HG03139 (cell line): ENCODE data around the gene GSTA5.
"Not testable (repeated sequence)": the region's sequence is repeated elsewhere in the genome, so short reads cannot be mapped to it uniquely, and the experiment has no call there.

Experiments used
- ATAC-seq: cut with Tn5 transposase; IDR thresholded peaks from one replicate; pipeline ENCODE4 v1.9.1; 2021; ENCODE audit not compliant: unreplicated experiment

Gene GSTA5

DNA sequence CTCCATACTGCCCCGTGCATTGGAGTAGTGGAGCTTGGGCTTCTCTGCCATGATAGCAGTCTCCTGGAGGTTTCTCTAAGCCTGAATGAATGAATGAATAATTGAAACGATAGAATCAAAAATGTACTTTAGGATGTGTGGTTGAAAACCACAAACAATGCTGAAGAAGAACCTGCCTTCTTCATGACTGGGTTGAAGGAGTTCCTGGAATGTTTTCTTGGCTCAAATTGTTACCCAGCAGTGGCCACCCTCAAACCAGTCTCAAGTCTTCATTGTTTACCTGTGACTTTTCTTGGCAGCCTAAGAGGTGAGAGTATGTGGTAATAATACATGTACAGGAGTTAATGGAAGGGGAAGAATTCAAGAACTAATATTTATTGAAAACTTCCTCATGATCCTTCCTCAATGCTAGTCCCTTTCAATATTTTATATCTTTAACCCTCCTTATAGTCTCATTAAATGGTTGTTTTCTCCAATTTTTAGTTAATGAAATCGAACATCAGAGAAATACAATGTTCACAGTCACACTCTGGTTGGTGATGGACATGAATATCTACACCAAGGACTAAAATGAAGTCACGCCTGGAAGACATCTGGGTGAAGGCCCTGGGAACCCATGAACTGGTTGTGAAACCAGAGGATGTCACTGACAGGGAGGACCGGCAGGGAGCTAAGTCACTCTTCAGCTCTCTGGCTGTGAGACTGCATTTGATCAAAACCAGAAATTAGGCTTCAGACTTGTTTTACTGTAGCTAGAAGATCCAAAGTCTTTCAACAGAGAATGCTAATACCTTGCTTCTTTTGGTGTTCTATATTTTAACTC, at the start of gene GSTA5:
Gene GSTA5, minus strand, starts transcription at position 51 of the 823 bp plus-strand sequence.
- no peak for ATAC-seq

DNA sequence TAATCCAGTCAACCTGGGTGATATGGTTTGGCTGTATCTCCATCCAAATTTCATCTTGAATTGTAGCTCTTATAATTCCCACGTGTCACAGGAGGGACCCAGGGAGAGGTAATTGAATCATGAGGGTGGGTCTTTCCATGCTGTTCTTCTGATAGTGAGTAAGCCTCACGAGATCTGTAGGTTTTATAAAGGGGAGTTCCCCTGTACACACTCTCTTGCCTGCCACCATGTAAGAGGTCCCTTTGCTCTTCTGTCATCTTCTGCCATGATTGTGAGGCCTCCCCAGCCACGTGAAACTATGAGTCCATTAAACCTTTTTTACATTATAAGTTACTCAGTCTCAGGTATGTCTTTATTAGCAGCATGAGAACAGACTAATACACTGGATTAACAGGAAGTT, 49.4 kb upstream of the GSTA5 start:
- ATAC-seq = no peak

DNA sequence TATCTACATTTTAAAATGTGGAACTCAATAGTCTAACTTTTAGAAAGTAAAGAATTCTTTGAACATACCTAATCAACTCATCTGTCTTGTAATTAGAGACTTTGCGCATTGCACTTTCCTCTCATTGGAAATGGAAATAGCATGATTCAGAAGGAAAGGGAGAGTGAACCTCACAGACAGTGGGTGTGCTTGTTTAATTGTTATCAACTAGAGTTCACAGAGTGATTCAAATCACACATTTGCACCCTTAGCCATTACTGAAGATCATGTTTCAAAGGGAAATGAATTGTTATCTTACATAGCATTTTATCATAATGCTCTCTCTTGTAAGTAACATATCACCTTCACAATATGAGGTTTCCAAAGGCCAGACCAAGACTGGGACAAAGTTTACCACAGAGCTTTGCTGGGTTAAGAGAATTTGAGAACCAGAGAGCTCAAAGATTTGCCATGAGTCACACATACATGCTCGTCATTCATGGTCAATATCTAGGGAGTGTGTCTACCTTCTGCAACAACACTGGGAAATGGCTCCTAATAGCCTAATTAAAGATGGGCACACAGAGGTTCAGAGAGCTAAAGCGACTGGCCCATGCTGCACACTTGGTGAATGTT, 47.4 kb upstream of the GSTA5 start:
- ATAC-seq = no peak

DNA sequence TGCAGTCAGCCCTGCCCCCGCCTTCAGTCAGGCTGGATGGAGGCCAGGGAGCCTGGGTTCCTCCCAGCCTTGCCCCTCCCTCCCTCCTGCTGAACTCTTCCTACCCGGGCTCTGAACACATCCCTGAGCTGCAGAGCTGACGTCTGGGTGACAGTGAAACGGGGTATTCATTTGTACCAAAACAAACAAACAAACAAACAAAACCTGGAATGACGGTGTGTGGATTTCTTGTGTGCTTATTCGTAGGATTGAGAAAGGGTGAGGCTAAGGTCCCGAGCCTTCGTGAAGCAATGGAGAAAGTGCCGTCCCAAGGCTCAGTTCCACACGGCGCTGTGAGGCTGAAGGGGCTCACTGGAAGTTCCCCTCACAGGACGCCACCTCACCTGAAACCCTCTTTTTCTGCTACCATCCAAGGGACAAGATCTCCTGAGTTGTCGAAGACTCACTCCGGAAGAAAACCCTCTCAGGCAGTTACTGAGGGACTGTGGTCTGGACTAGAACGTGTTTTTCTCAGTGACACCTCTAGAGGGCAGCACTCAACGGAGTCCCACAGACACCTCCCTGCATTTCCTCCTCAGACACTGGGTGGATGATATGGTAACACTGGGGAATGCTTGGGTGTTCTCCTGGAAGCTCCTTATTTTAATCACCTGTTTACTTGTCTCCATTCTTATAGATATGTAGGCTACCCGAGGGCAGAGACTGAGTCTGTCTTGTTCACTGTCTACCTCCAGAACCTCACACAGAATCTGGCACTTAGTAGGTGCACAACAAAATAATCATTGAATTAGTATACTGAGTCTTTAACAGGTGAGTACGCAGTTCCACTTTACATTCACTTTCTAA, 41.6 kb upstream of the GSTA5 start:
- peak; percentile 99 for ATAC-seq

DNA sequence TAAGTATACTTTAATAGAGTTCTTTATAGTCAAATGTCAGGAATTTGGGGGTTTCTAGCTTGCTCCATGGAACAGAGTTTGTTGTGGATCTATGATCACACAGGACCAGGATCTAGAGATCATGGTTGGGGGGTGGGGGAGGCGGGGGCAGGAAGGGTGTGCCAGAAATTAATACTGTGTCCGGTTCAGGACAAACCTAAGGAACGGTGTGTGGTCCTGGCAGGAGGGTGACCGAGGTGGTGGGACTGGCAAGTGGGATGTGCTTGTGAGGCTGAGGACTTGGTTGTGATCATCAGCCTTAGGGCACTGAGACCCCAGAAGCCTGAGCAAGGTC, 41.0 kb upstream of the GSTA5 start:
- ATAC-seq = no peak

DNA sequence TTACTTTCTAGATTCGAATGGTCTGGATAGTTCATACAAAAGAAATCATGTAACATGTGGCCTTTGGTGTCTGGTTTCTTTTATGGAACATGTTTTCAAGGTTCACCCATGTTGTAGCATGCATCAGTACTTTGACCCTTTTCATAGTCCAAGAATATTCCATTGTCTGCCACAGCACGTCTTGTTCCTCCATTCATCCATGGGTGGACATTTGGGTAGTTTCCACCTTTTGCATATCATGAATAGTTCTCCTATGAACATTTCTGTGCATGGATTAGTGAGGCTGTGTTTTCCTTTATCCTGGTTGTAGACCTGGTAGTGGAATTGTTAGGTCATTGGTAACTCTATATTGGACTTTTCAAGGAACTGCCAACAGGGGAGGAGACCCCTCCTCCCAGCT, 37.2 kb upstream of the GSTA5 start:
- no peak for ATAC-seq

DNA sequence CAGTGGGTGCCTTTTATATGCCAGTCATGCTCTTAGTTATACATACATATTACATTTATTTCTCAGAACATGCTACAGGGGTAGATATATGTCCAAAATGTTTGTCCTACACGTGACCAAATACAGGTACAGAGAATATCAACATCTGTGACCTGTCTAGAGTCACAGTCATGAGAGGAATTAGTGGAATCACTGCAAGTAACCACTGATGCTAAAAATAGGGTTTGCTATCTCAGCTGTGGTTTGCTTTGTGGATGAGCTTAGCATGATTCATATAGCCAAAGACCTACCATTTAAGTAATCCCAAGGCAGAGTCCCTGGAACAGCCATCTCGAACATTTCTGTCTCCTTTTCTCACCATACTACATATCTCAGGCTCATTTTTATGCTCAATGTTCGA, 36.6 kb upstream of the GSTA5 start:
- no peak for ATAC-seq

DNA sequence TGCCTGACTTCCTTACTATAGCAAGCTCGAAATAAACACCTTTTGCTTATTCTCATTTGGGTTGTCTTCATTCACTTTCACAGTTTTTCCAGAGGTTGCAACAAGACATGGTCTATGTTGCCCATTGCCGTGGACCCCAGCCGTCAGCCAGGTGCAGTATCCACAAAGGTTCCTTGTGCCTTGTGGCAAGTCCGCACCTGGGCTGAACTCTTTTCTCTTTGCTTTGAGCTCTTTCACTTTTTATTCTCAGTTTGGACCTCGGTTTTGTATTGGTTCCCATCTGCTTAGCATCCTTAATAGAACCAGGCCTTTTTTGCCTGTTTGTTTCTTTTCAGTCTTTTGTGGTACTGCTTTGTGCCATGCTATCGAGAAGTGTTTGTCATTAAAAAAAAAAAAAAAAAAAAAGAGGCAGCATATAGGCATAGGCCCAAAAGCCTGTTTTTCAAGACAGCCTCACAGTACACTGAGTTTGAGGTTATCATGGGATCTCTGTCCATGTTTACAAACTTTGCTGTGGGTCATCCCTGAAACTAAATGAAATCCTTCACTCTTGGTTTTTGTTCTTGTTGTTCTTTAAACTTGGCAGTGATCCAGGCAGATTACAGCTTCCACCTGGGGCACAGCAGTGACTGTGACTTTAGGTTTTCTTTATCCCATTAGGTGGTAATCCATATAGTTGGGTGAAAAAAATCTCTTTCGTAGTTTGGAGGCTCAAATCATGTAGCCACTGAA, 35.6 kb upstream of the GSTA5 start:
- no peak for ATAC-seq

DNA sequence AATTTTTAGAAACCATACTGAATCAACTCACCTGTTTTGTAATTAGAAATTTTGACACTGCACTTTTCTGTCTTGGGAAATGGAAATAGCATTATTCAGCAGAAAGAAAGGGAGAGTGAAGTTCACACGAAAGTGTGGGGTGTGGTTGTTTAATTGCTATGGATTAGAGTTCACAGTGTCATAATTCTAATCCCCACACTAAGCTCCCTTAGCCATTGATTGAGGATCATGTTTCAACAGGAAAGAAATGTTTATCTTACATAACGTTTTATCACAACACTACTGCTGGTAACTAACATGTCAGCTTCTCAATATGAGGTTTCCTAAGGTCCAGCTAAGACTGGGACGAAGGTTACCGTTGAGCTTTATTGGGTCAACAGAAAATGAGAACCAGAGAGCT, 31.4 kb upstream of the GSTA5 start:
- ATAC-seq = no peak

DNA sequence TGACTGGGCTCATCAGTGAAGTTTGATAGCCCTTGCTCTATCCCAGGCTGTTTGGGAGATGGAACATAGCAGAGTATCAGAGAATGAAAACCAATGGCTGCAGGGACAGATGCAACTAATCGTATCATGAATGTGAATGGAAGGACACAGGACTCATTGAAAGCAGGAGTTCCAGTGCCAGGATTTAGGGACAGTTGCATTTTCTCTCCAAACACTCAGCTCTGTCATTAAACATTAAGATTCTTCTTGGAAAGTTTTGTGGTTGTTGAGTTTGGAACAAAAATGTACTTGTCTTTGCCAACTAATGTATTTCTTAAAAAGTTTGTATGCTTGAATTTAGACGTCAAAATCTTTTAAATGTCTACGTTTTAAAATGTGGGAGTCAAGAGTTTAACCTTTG, 31.0 kb upstream of the GSTA5 start:
- ATAC-seq = no peak

DNA sequence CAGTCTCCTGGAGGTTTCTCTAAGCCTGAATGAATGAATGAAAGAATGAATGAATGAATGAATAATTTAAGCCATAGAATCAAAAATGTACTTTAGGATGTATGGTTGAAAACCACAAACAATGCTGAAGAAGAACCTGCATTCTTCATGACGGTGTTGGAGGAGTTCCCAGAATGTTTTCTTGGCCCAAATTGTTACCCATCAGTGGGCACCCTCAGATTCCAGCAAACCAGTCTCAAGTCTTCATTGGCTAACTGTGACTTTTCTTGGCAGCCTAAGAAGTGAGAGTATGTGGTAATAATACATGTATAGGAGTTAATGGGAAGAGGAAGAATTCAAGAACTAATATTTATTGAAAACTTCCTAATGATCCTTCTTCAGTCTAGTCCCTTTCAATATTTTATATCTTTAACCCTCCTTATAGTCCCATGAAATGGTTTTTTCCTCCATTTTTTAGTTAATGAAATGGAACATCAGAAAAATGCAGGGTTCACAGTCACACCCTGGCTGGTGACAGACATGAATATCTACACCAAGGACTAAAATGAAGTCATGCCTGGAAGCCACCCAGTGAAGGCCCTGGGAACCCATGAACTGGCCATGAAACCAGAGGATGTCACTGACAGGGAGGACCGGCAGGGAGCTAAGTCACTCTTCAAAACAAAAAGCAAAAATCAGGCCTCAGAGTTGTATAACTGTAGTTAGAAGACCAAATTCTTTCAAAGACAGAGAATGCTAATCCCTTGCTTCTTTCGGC, 29.9 kb upstream of the GSTA5 start:
- not testable (repeated sequence) for ATAC-seq

DNA sequence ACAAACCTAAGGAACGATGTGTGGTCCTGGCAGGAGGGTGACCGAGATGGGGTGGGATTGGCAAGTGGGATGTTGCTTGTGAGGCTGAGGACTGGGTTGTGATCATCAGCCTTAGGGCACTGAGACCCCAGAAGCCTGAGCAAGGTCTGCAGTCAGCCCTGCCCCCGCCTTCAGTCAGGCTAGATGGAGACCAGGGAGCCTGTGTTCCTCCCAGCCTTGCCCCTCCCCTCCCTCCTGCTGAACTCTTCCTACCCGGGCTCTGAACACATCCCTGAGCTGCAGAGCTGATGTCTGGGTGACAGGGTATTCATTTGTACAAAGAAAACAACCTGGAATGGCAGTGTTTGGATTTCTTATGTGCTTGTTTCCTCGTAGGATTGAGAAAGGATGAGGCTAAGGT, 28.3 kb upstream of the GSTA5 start:
- not testable (repeated sequence) for ATAC-seq

DNA sequence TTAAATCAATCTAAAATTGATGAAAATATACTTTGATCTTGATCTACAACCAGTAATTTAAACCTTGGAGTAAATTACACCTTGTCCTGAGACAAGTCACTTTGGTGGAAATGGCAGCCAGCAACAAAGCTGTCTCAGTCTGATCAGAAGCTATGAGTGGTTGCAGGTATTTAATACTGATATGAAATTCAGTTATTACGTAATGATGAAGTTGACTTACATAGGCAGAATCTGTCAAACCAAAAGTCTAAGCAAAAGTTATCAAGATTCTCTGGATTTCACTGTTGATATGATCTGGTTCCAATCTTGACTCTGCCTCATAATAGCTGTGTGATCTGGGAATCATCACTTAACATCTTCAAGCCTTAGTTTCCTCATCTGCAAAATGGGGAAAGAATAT, 27.6 kb upstream of the GSTA5 start:
- no peak for ATAC-seq

DNA sequence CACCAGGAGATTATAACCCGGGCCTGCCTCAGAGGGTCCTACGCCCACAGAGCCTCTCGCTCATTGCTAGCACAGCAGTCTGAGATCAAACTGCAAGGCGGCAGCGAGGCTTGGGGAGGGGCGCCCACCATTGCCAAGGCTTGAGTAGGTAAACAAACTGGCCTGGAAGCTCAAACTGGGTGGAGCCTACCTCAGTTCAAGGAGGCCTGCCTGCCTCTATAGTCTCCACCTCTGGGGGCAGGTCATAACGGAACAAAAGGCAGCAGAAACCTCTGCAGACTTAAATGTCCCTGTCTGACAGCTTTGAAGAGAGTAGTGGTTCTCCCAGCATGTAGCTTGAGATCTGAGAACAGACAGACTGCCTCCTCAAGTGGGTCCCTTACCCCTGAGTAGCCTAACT, 20.5 kb upstream of the GSTA5 start:
- ATAC-seq = not testable (repeated sequence)

DNA sequence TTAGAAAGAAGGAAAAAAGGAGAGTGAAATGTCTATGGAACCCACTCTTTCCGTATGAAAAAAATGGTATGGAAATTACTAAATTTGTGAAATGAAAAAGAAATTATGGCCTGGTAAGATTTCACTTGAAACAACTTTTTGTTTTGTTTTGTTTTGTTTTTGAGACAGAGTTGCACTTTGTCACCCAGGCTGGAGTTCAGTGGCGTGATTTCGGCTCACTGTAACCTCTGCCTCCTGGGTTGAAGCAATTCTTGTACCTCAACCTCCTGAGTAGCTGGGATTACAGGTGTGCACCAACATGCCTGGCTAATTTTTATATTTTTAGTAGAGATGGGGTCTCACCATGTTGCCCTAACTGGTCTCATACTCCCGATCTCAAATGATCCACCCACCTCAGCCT, 17.8 kb upstream of the GSTA5 start:
- no peak for ATAC-seq

DNA sequence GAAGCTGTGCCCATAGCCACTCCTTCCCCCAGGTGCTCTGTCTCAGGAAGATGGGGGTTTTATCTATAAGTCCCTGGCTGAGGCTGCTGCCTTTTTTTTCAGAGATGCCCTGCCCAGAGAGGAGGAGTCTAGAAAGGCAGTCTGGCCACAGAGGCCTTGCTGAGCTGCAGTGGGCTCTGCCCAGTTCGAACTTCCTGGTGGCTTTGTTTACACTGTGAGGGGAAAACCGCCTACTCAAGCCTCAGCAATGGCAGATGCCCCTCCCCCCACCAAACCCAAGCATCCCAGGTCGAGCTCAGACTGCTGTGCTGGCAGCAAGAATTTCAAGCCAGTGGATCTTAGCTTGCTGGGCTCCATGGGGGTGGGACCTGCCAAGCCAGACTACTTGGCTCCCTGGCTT, 15.5 kb upstream of the GSTA5 start:
- not testable (repeated sequence) for ATAC-seq

DNA sequence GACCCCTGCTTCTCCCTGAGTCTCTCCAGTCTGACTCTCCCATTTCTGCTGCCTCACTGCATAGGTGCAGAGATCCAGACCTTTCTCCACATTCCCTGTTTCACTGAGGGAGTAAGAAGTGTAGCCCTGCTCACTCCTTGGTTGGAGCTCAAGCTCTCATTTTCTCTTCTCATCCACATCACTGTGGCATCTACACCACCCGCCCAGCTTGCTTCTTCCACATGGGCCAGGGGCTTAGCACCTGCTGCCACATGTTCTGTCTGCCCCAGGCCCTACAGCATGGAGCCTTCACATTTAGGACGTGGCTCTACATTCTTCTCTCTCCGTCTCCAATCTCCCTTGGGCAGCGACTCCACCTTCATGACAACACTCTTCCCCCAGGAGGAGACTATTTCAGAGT, 8.5 kb upstream of the GSTA5 start:
- ATAC-seq = no peak

DNA sequence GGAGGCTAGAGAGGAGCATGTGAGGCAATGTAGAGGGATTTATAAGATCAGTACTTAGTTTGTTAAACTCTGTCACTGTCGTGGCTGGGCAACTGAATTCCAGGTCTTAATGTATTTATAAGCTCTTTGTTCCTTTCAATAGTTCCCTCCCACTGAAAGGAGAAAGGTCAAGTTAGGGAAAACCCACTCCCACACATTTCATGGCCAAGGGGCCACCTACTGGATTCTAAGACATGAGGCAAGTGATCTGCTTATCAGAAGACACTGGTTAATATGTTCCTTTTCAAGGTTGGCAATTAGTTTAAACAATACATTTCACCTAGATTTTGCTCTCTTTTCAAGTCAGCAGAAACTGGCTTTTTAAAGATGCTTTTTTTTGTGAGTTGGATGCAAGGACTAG, 5.4 kb upstream of the GSTA5 start:
- ATAC-seq = no peak

DNA sequence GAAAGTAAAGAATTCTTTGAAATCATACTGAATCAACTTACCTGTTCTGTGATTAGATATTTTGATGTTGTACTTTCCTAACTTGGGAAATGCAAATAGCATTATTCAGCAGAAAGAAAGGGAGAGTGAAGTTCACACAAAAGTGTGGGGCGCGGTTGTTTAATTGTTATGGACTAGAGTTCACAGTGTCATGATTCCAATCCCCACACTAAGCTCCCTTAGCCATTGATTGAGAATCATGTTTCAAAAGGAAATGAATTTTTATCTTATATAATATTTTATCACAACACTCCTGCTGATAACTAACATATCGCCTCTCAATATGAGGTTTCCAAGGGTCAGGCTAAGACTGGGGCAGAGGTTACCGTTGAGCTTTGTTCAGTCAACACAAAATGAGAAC, 3.0 kb upstream of the GSTA5 start:
- no peak for ATAC-seq
